Adrenal gland (tissue), 12 donors: Measurements from ENCODE around the gene CRISPLD2. TPM values are rescaled to one million over a fixed set of nuclear protein-coding genes. Genes with fewer than 3 reads are reported as not detected.

Experiments
- DNase-seq, 7 donors: peaks; one replicate each; pipeline ENCODE4 v3.0.0-alpha.2; 2019 to 2020
- H3K27ac ChIP-seq, 5 donors: fragments of 200-600 bp; sonication (generic) in 4 of 5; 1 replicate in 3 of 5; 2 replicates in 2 of 5; pipeline versions ENCODE4 v1.5.1 to v1.8.0; 2016 to 2020; ENCODE audit warnings: mild to moderate bottlenecking in 1 of 5
- H3K27me3 ChIP-seq: fragments of 200-600 bp; 2 replicates; pipeline ENCODE4 v1.8.0; 2021
- H3K36me3 ChIP-seq, 2 donors: fragments of 200-600 bp; replicated peaks in 1 of 2; 1 replicate in 1 of 2; 2 replicates in 1 of 2; pipeline versions ENCODE4 v1.5.1 to v1.8.0; 2018 to 2022
- H3K4me1 ChIP-seq, 2 donors: fragments of 200-600 bp; replicated peaks in 1 of 2; 1 replicate in 1 of 2; 2 replicates in 1 of 2; pipeline versions ENCODE4 v1.5.1 to v1.8.0; 2018 to 2021
- H3K4me3 ChIP-seq, 4 donors: fragments of 200-600 bp; sonication (generic) in 3 of 4; one replicate each; pipeline ENCODE4 v1.5.1; 2016 to 2018
- H3K9me3 ChIP-seq, 3 donors: fragments of 200-600 bp; sonication (generic) in 1 of 3; replicated peaks in 1 of 3; 1 replicate in 2 of 3; 2 replicates in 1 of 3; pipeline versions ENCODE4 v1.5.1 to v1.8.0; 2016 to 2021
- POLR2A ChIP-seq, 2 donors: fragments of 450-650 bp; IDR thresholded peaks; one replicate each; pipeline ENCODE4 v1.6.1; 2017; ENCODE audit warnings: antibody characterized with exemption in 2 of 2, mild to moderate bottlenecking in 2 of 2, moderate library complexity in 1 of 2
- WGBS, 4 donors: extraction: QIAGEN DNeasy Blood & Tissue Kit in 2 of 4; methylation state at CpG; one replicate each; pipeline versions ENCODE4 v1.1.5 to v1.1.7; 2013 to 2017; 5-methylcytosine and 5-hydroxymethylcytosine counted together
- intact Hi-C, 2 donors: fragments of 100-400 bp; cut with DNase I; formaldehyde crosslinking; loops; one replicate each; pipeline versions ENCODE4 v1.14.1 to v1.15.0; 2022 to 2023
- polyA plus RNA-seq, 3 donors: library from polyadenylated mRNA; stranded (reverse); fragments of 200-250 nt in 2 of 3; fragments of 350-450 nt in 1 of 3; fragmentation: Illumina TruSeq in 1 of 3; extraction: RNeasy Lipid Tissue Mini Kit (QIAGEN cat#74804) in 1 of 3; gene quantifications; one replicate each; pipeline ENCODE4 v1.2.3, GENCODE V29; 2013 to 2014
- total RNA-seq, 9 donors: library from RNA; depleted of rRNA in 4 of 9; stranded (reverse); fragments of >200 nt in 4 of 9; fragments of 120-200 nt in 1 of 9; fragmentation: NEBNext Ultra II Directional in 1 of 9; extraction: Animal tissue kit (Norgen Biotek cat#: 25700) in 1 of 9; gene quantifications; one replicate each; pipeline versions ENCODE4 v1.1.0 to v1.2.4, GENCODE V29; 2013 to 2023
- TF ChIP-seq, protein P1 (sequence below), 6 experiments: fragments of 450-650 bp in 4 of 6; fragments of 200-600 bp in 2 of 6; sonication (generic) in 1 of 6; IDR thresholded peaks; 1 replicate in 5 of 6; 2 replicates in 1 of 6; pipeline versions ENCODE4 v1.5.1 to v1.8.0; 2016 to 2021; ENCODE audit warnings: antibody characterized with exemption in 6 of 6, mild to moderate bottlenecking in 2 of 6, moderate library complexity in 1 of 6
- donor health status: healthy with polysubstance abuse.
- donor health status: Bipolar disorder and iron deficiency.
- donor health status: DM: yes; HTN: yes; CAD: no.
- donor health status: DM: no; HTN: no; CAD: no.
- donor health status: DM: no; HTN: no; CAD: no.
- donor health status: DM: yes; HTN: yes; CAD: no.

CRISPLD2 gene
- total and polyA plus RNA-seq, 12 donors: 2.1 to 362 (median 57.5) TPM

DNA sequence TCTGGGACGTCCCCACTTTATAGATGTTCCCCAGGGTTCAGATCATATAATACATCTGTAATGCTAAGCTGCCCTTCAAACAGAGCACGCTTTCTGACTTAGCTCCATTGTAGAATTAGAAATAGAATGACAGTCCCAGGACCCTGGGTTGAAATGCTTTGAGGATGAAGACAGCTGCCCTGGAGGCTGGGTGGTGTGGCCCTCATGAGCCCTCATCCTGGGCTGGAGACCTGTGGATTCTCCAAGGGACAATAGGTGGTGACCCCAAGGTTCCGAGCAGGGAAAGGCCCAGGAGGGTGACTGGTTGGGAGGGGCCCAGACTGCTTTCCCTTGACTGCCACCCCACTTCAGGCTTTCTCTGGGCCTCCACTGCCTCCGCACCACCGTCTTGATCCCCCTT is 59.0 kb downstream of the CRISPLD2 start:
- H3K36me3 ChIP-seq: peaks cover 0 to 14% of the 10 kb centered on the region in 2 donors
- WGBS, 4 donors: 89 to 99% (median 96%) methylated on average over 4 to 5 of the region's 5 CpGs

DNA sequence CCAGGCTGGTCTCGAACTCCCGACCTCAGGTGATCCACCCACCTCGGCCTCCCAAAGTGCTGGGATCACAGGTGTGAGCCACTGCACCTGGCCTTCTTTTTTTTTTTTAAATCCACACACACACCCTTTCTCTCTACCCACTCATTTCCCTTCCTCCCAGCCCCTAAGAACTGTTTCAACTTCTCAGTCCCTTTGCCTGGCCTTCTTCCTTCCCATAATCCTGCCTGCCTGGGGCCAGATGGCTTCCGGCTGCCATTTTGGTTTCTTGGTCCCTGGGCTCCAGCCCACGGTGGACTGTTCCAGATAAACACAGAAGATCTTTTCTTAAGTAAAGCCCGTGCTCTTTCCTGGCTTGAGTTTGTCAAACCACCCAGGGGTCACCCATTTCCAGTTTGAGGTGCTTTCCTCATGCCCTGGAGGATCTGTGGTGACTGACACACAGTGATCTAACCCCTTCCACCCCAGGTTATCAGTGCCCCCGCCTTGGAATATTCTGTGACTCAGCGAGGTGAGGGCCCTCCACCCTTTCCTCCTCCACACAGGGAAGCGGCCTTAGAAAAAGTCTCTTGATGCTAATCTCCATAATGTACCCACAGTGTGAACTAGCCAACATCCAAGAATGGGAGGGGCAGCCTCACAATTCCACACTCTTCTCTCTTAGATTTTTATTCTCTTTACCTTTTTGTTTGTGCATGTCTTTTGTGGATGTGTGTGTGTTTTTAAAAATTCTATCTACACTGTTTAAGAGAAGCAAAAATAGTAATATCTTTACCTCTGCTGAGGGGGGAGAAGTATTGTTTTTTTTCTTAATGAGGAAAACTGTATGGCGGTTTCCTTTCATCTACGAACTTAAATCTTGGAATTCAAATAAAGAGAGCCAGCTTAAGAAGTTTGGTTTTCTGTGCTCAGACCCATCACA is 60.0 kb downstream of the CRISPLD2 start:
- Histone ChIP-seq H3K27ac (no peak overlapping the region), H3K36me3 (peaks cover 0 to 14% of the 10 kb centered on the region in 2 donors), H3K4me3 (no peak overlapping the region), H3K27me3 (no peaks in the 10 kb centered on the region), H3K4me1 (peaks cover under 1 to 2% of the 10 kb centered on the region in 2 donors), H3K9me3 (no peaks in the 10 kb centered on the region)
- no peak for DNase-seq
- TF ChIP-seq POLR2A (IDR thresholded peaks at IDR 0.05): no peak
- TF ChIP-seq, protein P1, sequence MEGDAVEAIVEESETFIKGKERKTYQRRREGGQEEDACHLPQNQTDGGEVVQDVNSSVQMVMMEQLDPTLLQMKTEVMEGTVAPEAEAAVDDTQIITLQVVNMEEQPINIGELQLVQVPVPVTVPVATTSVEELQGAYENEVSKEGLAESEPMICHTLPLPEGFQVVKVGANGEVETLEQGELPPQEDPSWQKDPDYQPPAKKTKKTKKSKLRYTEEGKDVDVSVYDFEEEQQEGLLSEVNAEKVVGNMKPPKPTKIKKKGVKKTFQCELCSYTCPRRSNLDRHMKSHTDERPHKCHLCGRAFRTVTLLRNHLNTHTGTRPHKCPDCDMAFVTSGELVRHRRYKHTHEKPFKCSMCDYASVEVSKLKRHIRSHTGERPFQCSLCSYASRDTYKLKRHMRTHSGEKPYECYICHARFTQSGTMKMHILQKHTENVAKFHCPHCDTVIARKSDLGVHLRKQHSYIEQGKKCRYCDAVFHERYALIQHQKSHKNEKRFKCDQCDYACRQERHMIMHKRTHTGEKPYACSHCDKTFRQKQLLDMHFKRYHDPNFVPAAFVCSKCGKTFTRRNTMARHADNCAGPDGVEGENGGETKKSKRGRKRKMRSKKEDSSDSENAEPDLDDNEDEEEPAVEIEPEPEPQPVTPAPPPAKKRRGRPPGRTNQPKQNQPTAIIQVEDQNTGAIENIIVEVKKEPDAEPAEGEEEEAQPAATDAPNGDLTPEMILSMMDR (IDR thresholded peaks at IDR 0.05): no peak
- intact Hi-C loops: no loop called here
- 81 to 89% (median 88%) methylated on average over 11 of the region's 11 CpGs for WGBS, 4 donors

More for the DNA sequence above, 59.0 kb downstream of the CRISPLD2 start:
- intact Hi-C loops: no loop called here
- H3K27ac ChIP-seq: no peak overlapping the region
- no peak for TF ChIP-seq POLR2A (IDR thresholded peaks at IDR 0.05)
- TF ChIP-seq, protein P1 (IDR thresholded peaks at IDR 0.05): no peak
- H3K9me3 ChIP-seq: no peaks in the 10 kb centered on the region
- H3K4me1 ChIP-seq: peaks cover 7 to 9% of the 10 kb centered on the region in 2 donors
- no peak overlapping the region for H3K4me3 ChIP-seq
- DNase-seq: no peak
- no peaks in the 10 kb centered on the region for H3K27me3 ChIP-seq

DNA sequence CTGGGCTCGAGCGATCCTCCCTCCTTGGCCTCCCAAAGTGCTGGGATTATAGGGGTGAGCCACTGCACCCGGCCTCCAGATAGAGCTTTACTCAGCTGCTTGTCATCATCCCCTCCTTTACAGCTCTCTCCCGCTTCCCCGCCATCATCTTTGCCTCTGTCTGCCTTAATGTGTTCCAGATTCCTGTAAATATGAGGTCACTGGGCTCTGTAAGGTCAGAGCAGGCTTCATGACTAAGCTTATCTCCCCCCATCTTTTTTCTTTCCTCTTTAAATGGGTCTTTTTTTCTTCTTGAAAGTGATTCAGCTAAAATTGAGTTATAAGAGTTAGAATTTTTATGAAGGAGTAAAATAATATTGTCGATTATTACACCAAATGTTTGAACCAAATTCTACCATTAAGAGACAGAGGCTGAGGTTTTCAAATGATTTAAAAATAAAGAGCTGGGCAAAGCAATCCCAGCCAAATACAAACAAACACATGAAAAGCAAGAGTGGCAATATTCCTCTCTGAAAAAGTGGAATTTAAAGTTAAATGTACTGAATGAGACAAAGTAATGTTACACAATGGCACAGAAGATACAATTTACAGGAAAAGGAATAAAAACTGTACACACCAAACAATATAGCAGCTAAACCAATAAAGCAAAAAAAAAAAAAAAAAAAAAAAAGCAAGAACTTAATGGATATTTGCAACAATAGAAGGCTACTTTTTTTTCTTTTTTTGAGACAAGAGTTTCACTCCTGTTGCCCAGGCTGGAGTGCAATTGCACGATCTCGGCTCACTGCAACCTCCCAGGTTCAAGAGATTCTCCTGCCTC is 62.1 kb downstream of the CRISPLD2 start:
- no peaks in the 10 kb centered on the region for H3K9me3 ChIP-seq
- no peaks in the 10 kb centered on the region for H3K27me3 ChIP-seq
- no peak overlapping the region for H3K4me3 ChIP-seq
- no peaks in the 10 kb centered on the region for H3K4me1 ChIP-seq
- peaks cover 0 to 11% of the 10 kb centered on the region in 2 donors for H3K36me3 ChIP-seq
- no peak for TF ChIP-seq POLR2A (IDR thresholded peaks at IDR 0.05)
- TF ChIP-seq, protein P1 (IDR thresholded peaks at IDR 0.05): no peak
- intact Hi-C loops: no loop called here
- peak in 5 of 7 donors; percentile 41 to 61 (median 47) for DNase-seq
- 63 to 82% (median 78%) methylated on average over 8 of the region's 8 CpGs for WGBS, 4 donors
- peak overlapping the region in 2 of 5 donors; percentile 49 for H3K27ac ChIP-seq

DNA sequence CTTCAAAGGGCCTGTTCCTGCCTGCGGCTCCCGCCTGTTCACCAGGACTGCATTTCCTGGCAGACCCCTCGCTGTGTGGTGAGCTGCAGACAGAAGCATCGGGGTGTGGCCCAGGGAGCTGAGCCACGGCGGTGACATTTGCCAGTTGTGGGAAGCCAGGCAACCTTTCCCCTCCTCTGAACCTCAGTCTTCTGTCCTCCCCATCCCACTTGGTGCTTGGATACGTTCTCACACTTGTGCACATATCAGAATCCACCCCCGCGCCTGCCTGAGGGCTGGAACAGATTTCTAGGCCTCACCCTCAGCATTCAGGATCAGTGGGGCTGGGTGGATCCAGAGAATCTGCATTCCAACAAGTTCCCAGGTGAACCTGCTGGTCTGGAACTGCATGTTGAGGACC is 63.5 kb downstream of the CRISPLD2 start:
- no peaks in the 10 kb centered on the region for H3K27me3 ChIP-seq
- TF ChIP-seq, protein P1 (IDR thresholded peaks at IDR 0.05): no peak
- TF ChIP-seq POLR2A (IDR thresholded peaks at IDR 0.05): no peak
- intact Hi-C loops: no loop called here
- WGBS, 4 donors: 78 to 95% (median 83%) methylated on average over 8 to 9 of the region's 9 CpGs
- no peak overlapping the region for H3K4me3 ChIP-seq
- peaks cover 0 to 4% of the 10 kb centered on the region in 2 donors for H3K36me3 ChIP-seq
- H3K9me3 ChIP-seq: no peaks in the 10 kb centered on the region
- no peak for DNase-seq
- no peaks in the 10 kb centered on the region for H3K4me1 ChIP-seq
- peak overlapping the region in 2 of 5 donors; percentile 26 to 49 for H3K27ac ChIP-seq
